IPS-18c (cell line): ENCODE data around the gene SCN1B.

ENCODE experiments used
- H3K4me3 ChIP-seq: 2 replicates; pipeline ENCODE4 v1.7.0; 2013; ENCODE audit warnings: low read depth, mild to moderate bottlenecking, low read length, moderate library complexity; ENCODE audit not compliant: insufficient read depth
- H3K9me3 ChIP-seq: one replicate; pipeline ENCODE4 v1.6.1; 2013; ENCODE audit warnings: mild to moderate bottlenecking, low read length, moderate library complexity; ENCODE audit not compliant: control insufficient read depth, insufficient read depth

SCN1B gene

DNA sequence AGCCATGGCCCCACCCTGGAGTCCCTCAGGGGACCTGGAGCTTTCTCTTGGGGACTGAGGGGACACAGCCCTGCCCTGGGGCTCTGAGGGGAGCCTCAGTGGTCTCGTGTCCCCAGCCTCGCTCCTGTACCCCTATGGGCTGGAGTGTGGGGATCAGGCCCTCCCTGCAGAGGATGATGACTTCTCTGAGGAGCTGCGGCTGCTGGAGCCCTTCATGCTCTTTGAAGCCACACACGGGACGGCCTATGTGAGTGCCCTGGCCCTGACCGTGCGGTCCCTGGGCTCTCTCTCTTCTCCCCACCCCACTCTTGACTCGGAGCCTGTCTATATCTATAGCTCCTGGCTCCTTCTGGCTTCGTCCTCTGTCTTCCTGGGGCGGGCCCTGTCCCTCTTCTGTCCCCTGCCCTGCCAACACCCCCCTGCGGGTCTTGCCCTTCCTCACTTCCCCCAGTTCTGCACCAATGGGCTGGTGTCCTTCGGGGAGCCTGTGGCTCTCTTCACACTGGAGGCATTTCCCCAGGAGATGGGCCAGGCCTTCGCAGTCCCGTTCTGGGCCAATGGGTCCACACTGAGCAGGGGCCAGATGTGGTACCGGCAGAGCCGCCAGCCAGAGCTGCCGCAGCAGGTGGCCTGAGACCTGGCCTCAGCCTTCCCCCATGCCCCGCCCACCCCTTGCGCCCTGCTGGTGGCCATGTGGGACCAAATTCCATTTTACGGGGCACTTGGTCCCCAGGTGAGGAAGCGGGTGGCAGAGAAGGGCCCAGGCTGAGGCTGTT is 44.3 kb downstream of the SCN1B start:
- no peaks in the 10 kb centered on the region for H3K9me3 ChIP-seq
- no peak overlapping the region for H3K4me3 ChIP-seq

GRCh38 chr19:35075202-35076025 is 45.1 kb downstream of the SCN1B start:
- Histone ChIP-seq H3K4me3 (no peak overlapping the region), H3K9me3 (no peaks in the 10 kb centered on the region)

DNA sequence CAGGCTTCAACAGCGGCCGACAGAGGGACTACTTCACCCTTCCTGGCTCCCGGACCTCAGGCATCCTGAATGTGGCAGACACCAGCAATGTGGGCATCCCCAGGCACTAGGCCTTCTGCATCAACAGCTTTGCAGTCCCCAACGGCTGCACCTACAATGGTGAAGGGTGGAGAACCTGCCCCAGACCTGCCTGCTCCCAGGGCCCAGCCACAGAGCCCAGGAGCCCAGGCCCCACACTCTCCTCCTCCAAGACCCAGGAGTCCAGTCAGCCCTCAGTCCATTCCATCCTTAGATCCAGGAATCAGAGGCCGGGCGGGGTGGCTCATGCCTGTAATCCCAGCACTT is 45.7 kb downstream of the SCN1B start:
- H3K9me3 ChIP-seq = no peaks in the 10 kb centered on the region
- no peak overlapping the region for H3K4me3 ChIP-seq

GRCh38 chr19:35076657-35077056 is 46.4 kb downstream of the SCN1B start:
- no peak overlapping the region for H3K4me3 ChIP-seq
- H3K9me3 ChIP-seq = no peaks in the 10 kb centered on the region

DNA sequence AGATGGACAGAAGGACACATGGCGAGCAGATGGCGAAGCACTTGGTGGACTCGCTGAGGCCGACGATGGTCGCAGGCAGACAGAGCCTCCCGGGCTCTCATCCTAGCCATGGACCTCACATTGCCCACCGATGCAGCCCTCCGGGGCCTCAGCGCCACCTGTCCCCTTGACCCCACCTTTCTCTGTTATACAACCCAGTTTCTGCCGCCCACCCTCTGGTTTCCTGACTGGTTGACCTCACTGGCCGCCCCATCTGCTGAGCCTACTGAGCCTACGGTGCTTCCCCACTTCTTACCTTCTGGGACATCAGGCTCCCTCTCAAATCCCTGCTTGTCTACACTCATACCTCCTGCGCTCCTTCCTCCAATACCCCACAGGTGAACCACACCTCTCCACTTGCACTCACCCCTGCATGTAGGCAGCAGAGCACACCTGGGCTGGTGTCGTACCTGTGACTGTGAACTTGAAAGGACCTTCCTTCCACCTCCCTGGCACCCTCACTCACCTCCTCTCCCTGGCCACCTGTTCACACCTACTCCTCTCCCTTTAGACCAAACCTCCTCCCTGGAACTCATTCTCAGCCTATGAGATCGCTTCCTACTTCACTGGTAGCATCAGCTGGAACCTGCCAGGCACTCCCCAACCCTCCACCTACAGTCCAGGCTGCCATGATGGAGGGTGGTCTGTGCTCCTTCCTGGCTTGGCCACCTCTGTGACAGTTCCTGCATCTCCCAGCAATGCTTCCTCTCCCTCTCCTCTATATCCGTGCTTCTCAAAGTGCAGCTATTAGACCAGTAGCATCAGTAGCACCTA is 47.3 kb downstream of the SCN1B start:
- Histone ChIP-seq H3K9me3 (no peaks in the 10 kb centered on the region), H3K4me3 (no peak overlapping the region)

- Histone ChIP-seq H3K9me3 (no peaks in the 10 kb centered on the region), H3K4me3 (no peak overlapping the region)
These were observed 49.6 kb downstream of the SCN1B start for GRCh38 chr19:35079826-35080225.

- H3K9me3 ChIP-seq = no peaks in the 10 kb centered on the region
- H3K4me3 ChIP-seq = no peak overlapping the region
These were observed 50.4 kb downstream of the SCN1B start for GRCh38 chr19:35080613-35081170.

DNA sequence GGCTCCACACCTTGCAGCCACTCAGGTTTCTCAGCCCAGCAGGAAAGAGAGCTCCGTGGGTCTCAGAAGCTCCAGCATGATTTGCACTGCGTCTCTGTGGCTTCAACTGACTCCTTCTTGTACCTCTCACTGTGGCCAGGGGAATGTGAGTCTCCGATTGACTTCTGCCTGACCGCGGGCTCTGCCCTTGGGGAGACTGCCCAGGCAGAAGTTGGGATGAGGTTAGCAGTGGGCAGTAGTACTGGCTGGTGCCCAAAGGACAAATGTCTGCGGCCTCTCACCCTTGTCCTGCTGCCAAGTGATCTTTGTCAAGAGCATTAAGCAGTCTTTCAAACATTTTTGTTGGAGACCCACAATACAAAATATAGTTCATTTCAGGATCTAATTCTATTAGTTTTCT is 50.9 kb downstream of the SCN1B start:
- H3K9me3 ChIP-seq = no peaks in the 10 kb centered on the region
- no peak overlapping the region for H3K4me3 ChIP-seq

DNA sequence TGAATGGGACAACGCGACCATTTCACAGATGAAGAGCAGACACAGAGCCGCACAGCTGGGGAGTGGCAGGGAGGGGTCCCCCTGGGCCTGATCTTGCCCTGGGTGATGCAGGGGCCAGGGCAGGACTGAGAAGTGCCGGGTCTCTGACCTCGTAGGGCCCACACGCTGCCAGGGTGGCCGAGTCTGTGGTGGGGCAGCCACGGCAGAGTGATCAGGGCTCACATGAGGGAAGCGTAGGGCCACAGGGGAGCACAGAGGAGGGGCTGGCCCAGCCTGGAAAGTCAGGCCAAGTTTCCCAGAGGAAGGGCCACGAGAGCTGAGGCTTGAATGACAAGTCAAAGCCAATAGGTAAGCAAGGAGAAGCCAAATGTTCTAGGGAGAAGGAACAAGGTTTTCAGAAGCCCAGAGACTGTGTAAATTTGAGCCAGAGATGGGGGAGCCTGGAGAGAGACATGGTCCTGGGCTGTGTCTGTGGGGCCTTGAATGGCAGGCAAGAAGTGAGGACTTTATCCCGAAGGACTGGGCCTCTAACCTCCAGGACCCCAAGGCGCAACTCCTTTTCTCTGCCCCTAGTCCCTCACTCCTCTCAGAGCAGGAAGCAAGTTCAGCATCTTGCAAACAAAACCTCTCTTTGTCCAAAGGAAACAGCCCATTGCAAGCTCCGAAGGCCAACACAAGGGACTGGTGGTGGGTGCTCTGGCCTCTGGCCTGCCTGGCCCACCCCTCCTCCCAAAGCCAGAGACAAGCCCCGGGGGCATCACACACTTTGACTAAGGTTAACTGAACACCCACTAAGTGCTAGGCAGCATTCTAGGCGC is 53.6 kb downstream of the SCN1B start:
- Histone ChIP-seq H3K9me3 (no peaks in the 10 kb centered on the region), H3K4me3 (no peak overlapping the region)

- Histone ChIP-seq H3K9me3 (no peaks in the 10 kb centered on the region), H3K4me3 (no peak overlapping the region)
These were observed 54.2 kb downstream of the SCN1B start for GRCh38 chr19:35084509-35084762.

DNA sequence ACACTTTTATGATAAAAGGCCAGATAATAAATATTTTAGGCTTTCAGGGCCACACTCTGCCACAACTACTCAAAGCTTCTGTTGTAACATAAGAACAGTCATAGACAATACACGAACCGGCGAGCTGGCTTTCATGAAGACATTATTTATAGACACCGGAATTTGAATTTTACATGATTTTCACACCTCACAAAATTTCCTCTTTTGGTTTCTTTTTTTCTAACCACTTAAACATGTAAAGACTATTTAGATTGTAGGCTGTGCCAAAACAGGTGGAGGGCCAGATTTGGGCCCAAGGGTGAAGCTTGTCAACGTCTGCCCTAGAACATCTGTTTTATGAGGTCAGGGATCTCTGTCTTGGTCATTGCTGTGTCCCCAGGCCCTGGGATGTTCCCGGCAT is 55.7 kb downstream of the SCN1B start:
- Histone ChIP-seq H3K4me3 (no peak overlapping the region), H3K9me3 (no peaks in the 10 kb centered on the region)

GRCh38 chr19:35086455-35086854 is 56.2 kb downstream of the SCN1B start:
- H3K4me3 ChIP-seq = no peak overlapping the region
- no peaks in the 10 kb centered on the region for H3K9me3 ChIP-seq

DNA sequence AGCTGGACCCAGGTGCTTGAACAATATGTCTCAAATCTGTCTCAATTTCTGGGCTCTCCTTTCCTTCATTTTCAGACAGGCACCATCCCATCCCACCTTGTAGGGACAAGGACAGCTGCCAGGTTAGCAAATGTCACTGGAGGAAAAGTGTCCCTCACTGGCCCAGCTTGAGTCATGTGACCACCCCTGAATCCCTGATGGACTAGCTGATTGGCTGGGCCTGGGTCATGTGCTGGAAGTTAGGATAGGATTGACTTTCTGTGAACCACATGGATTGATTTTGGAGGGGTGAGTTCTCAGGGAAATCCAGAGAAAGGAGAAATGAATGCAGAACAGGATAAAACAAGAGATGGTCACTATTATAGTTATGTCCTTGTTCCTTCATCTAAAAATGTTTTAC is 57.1 kb downstream of the SCN1B start:
- H3K4me3 ChIP-seq = no peak overlapping the region

DNA sequence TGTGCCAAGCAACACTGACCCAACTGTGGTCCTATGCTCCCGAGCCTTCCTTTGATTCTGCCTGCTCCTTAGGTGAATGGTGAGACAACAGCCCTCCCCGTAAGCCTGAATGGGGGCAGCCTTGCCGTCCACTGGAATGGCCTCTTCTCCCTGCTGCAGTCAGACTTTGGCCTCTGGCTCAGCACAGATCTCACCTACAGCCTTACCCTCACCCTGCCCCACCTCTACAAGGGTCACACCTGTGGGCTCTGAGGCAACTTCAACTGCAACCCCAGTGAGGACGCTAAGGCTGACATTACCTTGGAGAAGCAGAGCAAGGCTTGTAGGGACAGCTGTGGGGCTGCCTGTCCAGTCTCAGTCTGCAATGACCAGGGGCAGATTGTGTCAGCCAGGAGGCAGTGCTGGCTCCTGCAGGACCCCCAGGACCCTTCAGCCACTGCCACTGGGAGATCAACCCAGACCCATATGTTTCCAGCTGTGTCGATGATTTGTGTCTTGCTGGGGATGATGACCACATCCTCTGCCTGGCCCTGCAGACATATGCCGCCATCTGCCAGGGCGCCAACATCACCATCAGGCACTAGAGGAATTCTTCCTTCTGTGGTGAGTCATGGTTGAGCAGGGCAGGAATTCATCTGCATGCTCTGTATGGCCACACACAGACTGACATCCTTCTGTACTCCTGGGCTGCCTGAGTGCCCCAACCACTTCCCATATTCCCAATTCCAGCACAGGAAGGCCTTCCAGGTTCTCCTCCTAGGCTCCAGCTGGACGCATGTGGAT is 58.1 kb downstream of the SCN1B start:
- Histone ChIP-seq H3K4me3 (no peak overlapping the region), H3K9me3 (no peaks in the 10 kb centered on the region)

More for the DNA sequence above, 57.1 kb downstream of the SCN1B start:
- no peaks in the 10 kb centered on the region for H3K9me3 ChIP-seq

GRCh38 chr19:35089554-35089953 is 59.3 kb downstream of the SCN1B start:
- Histone ChIP-seq H3K9me3 (no peaks in the 10 kb centered on the region), H3K4me3 (no peak overlapping the region)
